Fibroblast of the conjunctiva (primary cell): ENCODE measurements around the gene ADGRG3.

Experiments
- DNase-seq: peaks from one replicate; pipeline ENCODE4 v3.0.0-alpha.2; 2010; ENCODE audit warnings: low read depth

ADGRG3 gene

DNA sequence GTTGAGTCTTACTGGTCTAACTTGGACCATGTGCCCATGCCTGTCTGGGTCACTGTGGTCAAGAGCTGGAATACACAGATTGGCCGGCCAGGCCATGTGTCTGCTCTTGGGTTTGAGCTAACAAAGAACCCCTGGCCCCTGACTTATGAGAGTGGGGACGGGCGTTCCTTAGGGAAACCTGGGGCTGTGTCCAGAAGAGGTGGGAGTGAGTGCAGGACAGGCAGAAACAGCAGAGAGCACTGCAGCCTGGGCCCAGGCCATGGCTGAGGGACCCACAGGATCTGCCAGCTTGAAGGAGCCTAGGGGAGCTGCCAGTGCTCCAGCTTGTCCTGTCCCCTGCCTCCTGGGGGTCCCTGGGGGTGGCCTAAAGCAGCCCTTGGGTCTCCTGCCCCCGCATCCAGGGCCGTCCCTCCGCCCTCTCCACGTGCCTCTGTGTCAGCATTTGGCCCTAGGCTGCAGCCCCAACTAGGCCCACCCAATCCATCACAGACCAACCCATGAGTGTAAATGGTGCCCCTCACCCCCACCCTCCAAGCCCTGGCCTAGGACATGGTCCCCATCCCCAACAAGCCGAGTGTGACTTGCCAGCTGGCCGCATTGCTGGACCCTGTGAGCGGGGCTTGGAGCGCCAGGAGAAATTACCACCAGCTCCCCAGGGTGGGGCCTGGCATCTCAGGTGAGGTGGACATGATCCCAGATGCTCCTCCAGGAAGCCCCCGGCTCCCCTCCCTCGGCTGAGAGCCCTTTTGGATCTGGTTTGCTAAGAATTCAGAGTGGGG, 14.0 kb downstream of the ADGRG3 start:
- no peak for DNase-seq

DNA sequence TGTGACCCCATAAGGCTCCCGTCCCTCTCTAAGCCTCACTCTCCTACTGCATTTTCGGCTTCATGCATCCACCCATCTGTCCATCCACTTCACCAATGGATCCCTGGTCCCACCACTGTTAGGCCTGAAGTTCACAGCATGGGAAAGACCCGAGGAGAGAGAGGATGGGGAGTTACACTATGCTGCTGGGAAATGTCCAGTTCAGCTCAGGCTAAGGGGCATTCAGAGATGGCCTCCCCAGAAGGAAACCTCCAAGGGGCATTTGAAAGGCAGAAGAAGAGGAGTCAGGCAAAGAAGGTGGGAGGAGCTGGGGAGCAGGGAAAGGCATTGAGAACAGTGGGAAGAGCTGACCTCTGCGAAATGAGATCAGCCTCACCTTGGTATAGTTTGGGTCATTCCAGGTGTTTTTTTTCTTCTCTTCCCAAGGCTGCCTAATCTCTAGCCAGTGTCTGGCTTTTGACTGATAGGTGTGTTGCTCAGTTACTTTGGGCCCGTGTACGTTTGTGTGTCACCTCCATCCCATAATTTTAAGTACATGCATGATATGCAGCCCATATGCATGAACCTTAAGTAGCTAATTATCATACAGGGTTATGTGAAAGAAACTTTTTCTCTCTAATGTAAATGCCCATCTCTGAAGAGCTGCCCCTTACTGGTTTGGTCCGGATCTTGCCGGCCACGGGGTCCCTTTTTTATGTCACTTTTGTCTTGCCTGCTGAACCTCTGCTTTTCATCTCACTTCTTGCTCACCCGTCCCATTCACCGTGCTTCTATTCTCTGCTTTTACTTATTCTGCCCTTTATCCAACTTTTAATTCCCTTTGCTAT, 14.9 kb downstream of the ADGRG3 start:
- no peak for DNase-seq

- no peak for DNase-seq
These were observed 15.8 kb downstream of the ADGRG3 start for GRCh38 chr16:57683636-57684545.

- no peak for DNase-seq
These were observed 16.7 kb downstream of the ADGRG3 start for GRCh38 chr16:57684626-57685358.

GRCh38 chr16:57685633-57686032, 17.5 kb downstream of the ADGRG3 start:
- DNase-seq, result no peak

- DNase-seq, result no peak
These were observed 18.5 kb downstream of the ADGRG3 start for GRCh38 chr16:57686577-57686976.

GRCh38 chr16:57687363-57687929, 19.3 kb downstream of the ADGRG3 start:
- no peak for DNase-seq

DNA sequence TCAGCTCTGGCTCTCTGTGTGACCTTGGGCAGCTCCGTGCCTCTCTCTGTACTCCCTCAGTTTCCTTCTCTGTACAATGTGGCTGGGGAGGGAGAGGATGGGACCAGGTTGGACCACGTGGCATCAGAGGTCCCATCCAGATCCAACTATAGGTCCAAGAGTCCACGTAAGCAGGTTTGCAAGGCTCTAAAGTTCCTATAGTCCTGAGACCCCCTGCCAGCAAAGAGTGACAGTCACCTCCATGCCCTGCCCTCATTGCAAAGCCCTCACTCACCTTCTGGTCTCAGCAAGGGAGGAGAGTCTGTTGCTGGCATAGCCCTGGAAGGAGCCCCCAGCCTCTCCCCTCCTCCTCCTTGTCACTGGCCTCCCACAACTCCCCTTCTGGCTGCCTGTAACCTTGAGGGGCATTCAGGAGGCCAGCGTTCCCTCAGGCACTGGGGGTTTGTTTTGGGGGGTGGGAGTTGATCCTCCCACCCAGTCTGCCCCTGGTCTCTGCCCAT, 20.4 kb downstream of the ADGRG3 start:
- DNase-seq, result no peak

- no peak for DNase-seq
These were observed 21.1 kb downstream of the ADGRG3 start for GRCh38 chr16:57688987-57689761.

DNA sequence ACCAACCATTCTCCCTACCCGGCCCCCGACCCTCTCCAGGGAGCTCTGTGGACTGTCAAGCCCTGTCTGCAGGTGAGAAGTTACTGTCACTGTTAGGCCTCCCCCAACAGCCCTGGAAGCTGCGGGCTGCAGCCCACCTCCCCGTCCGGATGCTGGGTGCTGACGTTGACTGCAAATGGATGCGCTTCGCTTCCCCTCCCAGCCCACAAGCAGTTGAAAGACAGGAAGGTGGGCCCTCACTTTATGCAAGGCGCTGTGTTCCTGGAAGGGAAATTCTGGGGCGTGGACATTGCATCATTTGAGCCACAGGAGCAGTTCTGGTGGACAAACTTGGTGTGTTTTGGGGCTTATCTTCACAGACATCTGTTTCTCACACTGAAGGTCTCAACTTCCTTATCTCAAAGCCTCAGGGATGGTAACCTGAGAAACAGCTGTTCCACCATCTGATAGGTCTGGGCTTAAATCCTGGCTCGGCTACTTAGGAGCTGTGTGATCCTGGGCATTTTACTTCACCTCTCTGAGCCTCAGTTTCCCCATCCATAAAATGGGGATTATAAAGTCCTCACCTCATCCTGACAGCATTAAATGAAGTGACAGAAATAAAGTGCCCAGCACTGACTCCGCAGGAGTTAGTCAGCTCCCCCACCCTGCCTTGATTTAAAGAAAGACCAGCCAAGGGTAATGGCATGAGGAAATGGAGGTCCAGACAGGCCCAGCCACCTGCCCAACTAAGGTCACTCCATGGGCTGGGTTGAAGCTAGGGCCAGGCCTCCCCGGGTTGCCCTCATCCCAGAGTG, 21.9 kb downstream of the ADGRG3 start:
- DNase-seq, result no peak

DNA sequence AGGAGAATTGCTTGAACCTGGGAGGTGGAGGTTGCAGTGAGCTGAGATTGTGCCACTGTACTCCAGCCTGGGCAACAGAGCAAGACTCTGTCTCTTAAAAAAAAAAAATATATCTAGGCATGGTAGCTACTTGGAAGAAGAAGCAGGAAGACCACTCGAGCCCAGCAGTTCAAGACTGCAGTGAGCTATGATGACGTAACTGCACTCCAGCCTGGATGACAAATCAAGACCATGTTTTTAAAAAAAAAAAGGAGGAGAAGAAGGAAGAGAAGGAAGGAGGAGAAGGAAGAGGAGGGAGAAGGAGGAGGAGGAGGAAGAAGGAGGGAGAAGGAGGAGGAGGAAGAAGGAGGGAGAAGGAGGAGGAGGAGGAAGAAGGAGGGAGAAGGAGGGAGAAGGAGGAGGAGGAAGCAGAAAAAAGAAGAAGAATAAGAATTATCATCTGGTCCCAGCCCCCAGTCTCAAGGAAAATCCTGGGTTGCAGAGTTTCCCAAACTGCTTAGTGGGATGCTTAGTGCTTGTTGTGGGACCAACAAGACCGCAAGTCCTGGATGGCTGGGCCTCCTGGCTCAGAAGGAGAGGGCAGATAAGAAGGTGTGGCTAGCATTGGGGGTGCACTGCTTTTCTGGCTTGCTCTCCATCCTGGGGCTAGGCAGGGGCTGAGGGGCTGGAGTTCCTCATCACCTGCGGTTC, 22.8 kb downstream of the ADGRG3 start:
- DNase-seq, result no peak

- DNase-seq, result no peak
These were observed 24.5 kb downstream of the ADGRG3 start for GRCh38 chr16:57692636-57693035.

- DNase-seq, result no peak
These were observed 25.4 kb downstream of the ADGRG3 start for GRCh38 chr16:57693550-57693949.

- DNase-seq, result no peak
These were observed 26.2 kb downstream of the ADGRG3 start for GRCh38 chr16:57694231-57694724.

DNA sequence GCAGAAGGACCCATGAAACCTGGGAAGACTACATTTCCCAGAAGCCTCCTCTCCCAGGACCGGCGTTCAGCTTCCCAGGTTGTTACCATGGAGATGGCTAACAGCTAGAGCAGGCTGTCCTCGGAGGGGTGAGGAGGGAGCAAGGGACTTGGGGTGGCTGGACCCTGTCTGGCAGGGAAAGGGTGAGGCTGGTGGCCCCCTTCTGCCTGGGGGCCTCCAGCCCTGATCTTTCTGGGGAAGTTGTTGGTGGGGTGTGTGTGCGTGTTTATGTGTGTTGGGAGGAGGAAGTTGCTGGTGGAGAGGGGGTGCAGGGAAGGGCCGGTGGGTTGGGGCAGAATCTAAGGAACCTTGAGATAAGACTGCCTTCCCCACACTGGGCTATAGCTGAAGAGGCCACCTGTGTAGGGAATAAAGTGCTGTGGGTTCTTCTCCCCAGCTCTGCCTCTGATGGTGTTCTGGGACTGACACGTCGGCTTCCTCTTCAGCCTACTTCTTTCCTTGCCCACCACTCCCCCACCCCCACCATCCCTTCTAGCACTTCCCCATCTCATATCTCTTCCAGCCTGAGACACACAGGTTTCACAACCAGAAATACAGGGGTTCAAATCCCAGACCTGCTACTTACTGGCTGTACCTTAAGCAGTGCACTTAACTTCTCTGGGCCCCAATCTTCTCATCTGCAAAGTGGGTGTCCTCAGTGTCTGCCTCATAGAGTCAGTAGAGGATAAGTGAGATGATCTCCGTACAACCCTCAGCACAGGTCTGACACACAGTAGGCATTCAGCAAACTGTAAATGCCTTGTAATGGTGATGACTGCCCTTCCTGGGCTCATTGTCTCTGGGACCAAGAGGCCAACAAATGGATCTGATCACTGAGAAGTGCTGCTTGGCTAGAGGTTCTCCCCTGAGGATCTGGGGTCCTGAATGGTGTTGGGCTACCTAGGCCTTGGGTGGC, 26.9 kb downstream of the ADGRG3 start, which contains the start of gene DRC7:
Gene DRC7, plus strand, starts transcription at position 82 of the 955 bp plus-strand sequence. CDS start 3,144 bp downstream, outside the sequence.
- peak; percentile 13 for DNase-seq

GRCh38 chr16:57695680-57696069, 27.6 kb downstream of the ADGRG3 start:
- DNase-seq, result no peak

GRCh38 chr16:57696240-57696639, 28.1 kb downstream of the ADGRG3 start:
- no peak for DNase-seq
